ENCODE measurements around the gene MTX2.
"Not testable (repeated sequence)": the region's sequence is repeated elsewhere in the genome, so short reads cannot be mapped to it uniquely, and the experiment has no call there.

The MTX2 gene

DNA sequence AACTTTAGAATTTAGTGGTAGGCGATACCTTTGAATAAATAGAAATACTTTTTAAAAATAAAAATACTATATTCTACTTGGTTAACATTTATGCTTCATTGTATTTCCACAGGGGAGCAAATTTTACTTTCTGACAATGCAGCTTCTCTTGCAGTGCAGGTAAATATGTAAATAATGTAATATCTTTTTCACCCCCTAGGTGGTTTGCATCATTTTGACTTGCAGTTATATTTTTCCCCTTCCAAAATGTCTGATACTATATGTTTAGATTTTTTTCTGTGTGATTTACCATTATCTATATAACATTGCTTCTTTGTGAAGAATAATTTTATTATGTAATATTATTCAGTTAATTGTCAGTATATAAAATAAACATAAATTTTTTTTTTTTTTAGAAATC, 28.5 kb downstream of the MTX2 start:
- no peak for DNase-seq (ENCODE audit: low read depth)
- TF ChIP-seq, protein P1, sequence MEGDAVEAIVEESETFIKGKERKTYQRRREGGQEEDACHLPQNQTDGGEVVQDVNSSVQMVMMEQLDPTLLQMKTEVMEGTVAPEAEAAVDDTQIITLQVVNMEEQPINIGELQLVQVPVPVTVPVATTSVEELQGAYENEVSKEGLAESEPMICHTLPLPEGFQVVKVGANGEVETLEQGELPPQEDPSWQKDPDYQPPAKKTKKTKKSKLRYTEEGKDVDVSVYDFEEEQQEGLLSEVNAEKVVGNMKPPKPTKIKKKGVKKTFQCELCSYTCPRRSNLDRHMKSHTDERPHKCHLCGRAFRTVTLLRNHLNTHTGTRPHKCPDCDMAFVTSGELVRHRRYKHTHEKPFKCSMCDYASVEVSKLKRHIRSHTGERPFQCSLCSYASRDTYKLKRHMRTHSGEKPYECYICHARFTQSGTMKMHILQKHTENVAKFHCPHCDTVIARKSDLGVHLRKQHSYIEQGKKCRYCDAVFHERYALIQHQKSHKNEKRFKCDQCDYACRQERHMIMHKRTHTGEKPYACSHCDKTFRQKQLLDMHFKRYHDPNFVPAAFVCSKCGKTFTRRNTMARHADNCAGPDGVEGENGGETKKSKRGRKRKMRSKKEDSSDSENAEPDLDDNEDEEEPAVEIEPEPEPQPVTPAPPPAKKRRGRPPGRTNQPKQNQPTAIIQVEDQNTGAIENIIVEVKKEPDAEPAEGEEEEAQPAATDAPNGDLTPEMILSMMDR (IDR thresholded peaks at IDR 0.05; ENCODE audit: insufficient read depth, low read depth, low read length, missing control alignments), result no peak
- no peak overlapping the region for H3K4me3 ChIP-seq (ENCODE audit: low read length)

DNA sequence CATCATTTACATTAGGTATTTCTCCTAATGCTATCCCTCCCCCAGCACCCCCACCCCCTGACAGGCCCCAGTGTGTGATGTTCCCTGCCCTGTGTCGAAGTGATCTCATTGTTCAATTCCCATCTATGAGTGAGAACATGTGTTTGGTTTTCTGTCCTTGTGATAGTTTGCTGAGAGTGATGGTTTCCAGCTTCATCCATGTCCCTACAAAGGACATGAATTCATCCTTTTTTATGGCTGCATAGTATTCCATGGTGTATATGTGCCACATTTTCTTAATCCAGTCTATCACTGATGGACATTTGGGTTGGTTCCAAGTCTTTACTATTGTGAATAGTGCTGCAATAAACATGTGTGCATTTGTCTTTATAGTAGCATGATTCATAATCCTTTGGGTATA, 36.8 kb downstream of the MTX2 start:
- not testable (repeated sequence) for DNase-seq (ENCODE audit: low read depth); H3K4me3 ChIP-seq (ENCODE audit: low read length)

DNA sequence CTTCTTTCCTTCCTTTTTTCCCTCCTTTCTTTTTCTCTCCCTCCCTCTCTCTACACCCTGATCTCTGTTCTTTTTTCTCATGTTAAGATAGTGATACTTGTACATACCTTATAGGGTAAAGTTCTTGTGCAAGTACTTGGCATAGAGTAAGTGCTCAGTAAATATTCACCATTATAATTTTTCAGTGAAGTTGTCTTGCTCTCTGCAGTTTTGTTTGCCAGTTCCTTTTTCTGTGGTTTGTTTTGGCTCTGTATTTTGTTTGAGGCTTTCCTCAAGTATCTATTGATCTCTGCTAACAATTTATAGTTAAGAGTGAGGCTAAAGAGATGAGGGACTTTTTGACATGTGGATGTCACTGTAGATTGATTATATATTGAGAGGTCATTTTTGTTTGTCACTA, 48.0 kb downstream of the MTX2 start:
- TF ChIP-seq, protein P1 (IDR thresholded peaks at IDR 0.05; ENCODE audit: insufficient read depth, low read depth, low read length, missing control alignments), result no peak
- no peak for DNase-seq (ENCODE audit: low read depth)
- no peak overlapping the region for H3K4me3 ChIP-seq (ENCODE audit: low read length)

DNA sequence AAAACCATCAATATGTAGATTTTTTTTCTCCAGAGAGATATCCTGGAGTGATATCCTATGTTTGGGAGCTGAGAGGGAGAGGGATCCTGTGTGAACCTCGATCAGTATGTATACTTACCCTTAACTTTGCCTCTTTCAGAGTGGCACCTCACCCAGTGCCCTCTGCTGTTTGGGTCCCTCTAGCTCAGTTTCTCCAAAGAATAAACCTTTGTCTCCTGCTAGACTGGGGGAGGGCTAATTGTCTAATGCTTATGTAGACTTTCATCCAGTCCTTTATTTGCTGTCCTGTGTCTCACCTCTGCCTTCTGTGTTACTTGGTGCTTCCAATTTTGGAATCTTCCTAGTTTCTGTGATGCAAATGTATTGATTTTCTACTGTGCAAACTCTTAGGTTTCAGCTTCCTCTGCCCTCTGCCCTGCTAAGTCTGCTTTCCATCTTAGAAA, 48.4 kb downstream of the MTX2 start:
- TF ChIP-seq, protein P1 (IDR thresholded peaks at IDR 0.05; ENCODE audit: insufficient read depth, low read depth, low read length, missing control alignments), result no peak

DNA sequence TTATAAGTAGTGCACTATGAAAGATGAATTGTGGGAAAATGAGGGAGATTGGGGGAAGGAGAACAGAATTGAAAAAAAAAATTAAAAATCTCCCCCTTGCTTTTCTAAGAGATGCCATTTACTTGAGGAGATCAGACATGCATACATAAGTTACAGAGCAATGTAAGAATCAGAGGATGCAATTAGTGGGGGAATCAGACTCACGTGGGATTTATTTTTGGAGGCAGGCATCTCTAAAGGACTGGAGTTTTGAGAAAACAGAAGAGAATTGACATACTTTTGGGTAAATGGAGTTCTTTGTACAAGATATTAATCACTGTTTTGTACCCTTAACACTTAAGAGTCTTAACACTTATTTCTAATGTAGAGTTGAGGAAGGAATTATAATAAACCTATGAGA, 52.7 kb downstream of the MTX2 start:
- TF ChIP-seq, protein P1 (IDR thresholded peaks at IDR 0.05; ENCODE audit: insufficient read depth, low read depth, low read length, missing control alignments), result no peak
- no peak for DNase-seq (ENCODE audit: low read depth)
- no peak overlapping the region for H3K4me3 ChIP-seq (ENCODE audit: low read length)

More for the DNA sequence above, 48.4 kb downstream of the MTX2 start:
- DNase-seq (ENCODE audit: low read depth), result no peak
- H3K4me3 ChIP-seq (ENCODE audit: low read length), result no peak overlapping the region

DNA sequence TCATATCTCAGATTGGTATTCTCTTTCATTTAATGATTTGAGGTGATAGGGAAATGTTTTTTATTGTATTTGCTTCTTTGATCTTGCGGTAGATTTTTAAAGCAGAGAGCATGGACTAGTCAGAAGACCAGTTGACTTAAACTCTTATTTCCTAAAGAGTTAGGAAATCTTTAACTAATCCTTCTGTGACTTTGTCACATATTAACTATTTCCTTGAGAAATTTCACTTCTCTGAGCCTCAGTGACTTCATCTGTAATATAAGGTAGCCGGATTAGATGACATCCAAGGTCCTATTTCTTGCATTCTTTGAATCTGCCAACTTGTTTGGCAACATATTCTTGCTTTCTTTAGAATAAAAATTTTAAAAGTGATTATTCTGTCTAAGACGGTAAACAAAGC, 55.6 kb downstream of the MTX2 start:
- no peak overlapping the region for H3K4me3 ChIP-seq (ENCODE audit: low read length)
- TF ChIP-seq, protein P1 (IDR thresholded peaks at IDR 0.05; ENCODE audit: insufficient read depth, low read depth, low read length, missing control alignments), result no peak

DNA sequence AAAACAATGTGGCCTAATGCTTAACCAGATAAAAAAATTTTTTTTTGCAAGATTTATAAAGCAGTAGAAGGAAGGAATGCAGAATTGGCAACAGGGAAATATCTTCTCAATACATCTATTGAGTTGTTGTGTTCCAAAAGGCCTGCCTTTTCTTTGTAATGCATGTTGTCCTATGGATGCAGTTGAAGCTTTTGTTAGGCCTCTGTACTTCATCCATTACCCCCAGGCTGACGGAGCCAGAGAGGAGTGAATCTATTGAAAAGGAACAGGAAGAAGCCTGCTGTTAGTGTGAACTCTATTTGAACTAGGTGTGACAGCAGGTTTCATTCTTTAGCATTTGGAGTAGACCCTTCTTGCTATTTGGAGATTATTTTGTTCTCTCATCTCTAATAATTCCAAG, 56.5 kb downstream of the MTX2 start:
- H3K4me3 ChIP-seq (ENCODE audit: low read length), result no peak overlapping the region
- no peak for DNase-seq (ENCODE audit: low read depth)
- TF ChIP-seq, protein P1 (IDR thresholded peaks at IDR 0.05; ENCODE audit: insufficient read depth, low read depth, low read length, missing control alignments), result no peak

More for the DNA sequence above, 55.6 kb downstream of the MTX2 start:
- no peak for DNase-seq (ENCODE audit: low read depth)
